DMS114 treated with DMSO at 0.1 percent for 48 hours (cell line): Measurements from ENCODE around the gene GBF1.
"Not testable (repeated sequence)": the region's sequence is repeated elsewhere in the genome, so short reads cannot be mapped to it uniquely, and the experiment has no call there.

Source experiments
- DNase-seq: peaks from one replicate; lab custom pipeline; 2025; ENCODE audit not compliant: unreplicated experiment; lab: John Stamatoyannopoulos, UW

The GBF1 gene

DNA sequence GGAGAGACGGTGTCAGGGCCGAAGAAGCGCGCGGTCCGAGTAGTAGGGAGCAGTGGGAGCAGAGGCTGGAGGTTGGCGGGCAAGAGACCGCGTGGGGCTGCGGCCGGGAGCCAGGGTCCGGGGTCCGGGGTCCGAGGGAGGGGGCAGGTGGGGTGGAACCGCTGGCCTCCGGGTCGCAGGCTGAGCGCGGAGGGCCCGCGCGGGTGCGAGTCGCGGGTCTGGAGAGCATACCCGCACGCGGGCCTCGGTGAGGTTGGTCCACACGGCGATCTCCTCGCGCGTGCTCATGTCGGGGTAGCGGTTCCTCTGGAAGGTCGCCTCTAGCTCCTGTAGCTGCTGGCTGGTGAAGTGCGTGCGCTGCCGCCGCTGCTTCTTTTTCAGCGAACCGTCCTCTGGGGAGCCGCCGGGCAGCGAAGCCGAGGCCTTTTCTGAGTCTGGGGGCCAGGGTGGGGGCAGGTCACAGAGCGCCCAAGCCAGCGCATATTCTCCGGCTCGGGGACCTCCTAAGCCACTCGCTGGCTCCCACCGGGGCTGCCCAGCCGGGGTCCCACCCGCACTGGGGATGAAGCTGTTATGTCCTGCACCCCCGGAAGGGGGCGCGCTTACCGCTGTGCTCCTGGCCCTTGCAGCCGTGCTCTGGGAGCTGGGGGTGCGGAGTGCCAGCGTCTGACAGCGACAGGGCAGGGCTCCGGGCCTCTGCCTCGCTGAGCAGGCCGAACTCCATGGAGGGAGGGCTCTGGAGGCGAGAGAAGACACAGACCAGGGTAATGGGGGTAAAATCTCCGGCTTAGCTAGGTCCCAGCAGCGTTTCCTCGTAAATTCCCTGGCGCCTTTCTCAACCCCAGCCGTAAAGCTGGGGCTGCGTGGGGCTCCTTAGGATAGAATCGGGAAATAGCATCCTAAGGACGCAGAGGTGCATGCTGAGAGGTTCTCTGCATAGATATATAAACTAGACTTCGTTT, 13.7 kb upstream of the GBF1 start:
- DNase-seq = no peak

DNA sequence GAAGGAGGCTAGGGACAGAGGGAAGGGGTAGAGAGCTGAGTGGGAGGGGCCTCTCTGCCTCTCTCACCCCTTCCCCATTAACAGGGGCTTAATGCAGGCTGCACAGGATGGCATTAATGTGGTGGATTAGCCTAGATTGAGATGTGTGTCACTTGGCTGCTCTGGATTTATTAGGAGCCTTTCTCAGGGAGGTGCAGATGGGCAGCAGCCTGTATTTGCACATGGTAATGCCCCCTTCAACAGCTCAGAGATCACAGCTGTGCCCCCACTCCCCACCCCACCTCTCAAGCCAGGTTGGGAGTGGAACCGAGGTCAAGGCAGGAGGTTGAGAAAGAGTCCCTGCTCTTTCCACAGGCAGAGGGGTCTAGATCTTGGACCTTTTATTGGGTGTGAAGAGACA, 11.3 kb upstream of the GBF1 start:
- DNase-seq = no peak

DNA sequence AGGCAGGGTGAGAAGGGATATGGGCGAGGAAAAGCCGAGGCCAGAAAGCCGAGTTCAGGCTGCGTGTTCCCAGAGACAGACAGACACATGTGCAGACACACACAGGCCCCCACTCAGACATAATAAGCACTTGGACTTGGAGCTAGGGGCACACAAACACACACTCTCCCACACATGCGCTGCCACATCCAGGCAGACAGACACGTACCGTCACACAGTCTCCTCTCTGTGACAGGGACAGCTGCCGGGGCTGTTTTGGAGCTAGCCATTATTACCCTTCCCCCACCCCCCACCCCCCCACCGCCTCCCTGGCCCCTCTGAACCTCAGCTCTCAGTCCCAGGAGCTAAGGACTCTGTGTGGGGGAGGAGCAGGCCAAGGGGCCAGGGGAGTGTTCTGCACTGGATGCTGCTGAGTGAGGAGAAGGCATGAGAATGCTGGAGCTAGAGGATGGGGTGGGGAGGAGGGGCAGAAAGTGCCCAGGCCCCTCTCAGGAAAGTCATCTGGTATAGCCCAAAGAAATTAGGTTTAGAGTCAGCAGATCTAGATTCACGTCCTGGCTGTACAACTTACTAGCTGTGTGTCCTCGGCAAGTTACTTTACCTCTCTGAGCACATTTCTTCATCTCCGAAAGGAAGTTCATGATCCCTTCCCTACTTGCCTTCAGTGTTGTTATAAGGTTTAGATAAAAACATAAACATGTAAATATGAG, 10.3 kb upstream of the GBF1 start:
- DNase-seq = no peak

DNA sequence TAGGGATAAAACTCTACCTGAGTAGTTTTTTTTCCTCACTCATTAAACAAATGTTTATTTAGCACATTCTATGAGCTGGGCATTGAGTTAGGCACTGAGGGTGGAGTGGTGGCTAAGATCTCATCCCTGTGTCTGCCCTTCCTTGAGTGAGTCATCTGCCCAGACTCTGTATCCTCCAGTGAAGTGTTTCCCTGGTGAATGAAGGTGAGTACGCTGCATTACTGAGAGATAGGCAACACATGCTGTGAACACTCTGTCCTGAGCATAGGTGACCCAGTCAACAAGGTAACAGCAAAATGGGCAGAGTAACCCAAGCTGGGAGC, 9.8 kb upstream of the GBF1 start:
- DNase-seq = no peak

DNA sequence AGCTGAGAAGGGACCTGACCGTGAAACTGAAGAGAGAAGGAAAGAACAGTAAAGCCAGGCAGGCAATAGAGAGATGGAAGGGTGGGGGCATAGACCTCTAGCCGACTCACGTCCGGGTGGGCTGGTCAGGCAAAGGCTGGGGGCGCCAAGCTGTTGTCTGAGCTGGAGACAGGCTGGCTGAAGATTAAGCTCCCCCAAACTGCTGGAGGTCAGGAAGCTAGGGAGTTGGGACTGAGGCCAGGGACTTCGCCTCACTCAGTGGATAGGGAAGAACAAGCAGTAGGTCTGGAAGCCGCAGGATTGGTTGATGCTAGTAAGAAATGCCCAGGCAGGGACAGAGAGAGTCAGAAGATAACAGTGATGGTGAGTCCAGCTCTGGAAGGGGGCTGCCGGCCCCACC, 9.3 kb upstream of the GBF1 start:
- DNase-seq = no peak

DNA sequence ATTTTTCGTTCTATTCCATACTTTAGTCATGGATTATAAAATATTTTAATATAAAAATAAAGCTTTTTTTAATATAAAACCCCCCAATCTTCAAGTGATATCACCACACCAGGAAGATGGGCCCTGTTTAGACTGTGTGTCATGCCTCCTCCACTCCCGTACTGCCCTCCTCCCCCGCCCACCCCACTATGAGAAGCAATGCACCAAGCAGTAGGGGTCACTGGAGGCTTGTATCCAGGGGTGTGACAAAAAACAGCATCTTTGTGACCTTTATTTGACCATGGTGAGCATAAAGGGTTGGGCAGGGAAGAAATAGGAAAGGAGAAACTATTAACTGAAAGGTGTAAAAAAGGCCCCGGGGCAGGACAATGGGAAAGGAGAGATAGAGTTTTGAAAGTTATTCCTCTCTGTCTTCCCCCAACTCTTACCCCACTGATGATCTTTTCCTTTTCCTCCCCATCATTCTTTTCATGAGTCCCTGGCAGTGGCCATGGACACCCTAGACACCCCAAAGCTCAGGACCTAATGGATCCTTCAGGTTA, 7.5 kb upstream of the GBF1 start:
- no peak for DNase-seq

DNA sequence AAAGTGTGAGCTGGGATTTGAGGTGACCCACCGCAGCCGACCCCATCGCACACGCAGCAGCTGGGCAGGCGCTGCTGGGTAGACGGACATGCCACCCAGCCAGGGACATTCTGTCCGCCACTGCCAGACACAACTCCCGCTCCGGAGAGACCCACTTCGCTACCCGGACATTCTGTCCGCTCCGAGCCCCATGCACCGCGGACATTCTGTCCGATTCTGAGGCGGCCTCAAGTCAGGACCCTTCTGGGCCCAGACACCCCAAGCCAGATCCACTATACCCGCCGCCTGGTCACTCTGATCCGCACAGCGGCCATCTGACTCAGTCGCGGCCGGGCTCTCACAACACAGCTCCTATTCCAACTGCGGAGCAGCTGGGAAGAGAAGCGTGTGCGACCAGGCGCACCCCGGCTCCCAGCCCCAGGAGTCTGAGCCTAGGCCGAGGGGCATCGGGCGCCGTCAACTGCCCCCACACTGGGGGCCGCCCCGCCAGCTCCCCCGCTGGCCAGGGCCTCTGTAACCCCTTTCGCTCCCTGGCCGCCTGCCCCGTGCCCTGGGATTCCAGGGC, 4.8 kb upstream of the GBF1 start:
- no peak for DNase-seq

DNA sequence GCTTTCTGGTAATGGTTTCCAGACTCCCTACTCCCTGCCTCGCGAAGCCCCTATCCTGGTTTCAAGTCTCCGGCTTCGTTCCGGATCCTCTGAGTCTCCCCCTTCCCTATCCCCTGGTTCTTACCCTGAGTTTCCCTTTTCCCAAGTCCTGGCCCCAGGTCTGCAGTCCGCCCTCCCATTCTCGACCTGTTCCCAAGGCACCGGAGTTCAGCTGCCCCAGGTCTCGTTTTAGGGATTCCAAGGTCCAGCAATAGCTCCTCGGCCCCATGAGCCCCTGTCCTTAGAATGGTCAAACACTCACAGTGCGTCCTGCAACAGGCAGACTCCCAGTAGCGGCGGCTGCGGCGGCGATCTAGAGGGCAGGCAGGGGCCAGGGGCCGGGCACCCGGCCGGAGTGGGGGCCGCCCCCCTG, 4.3 kb upstream of the GBF1 start:
- DNase-seq = no peak

DNA sequence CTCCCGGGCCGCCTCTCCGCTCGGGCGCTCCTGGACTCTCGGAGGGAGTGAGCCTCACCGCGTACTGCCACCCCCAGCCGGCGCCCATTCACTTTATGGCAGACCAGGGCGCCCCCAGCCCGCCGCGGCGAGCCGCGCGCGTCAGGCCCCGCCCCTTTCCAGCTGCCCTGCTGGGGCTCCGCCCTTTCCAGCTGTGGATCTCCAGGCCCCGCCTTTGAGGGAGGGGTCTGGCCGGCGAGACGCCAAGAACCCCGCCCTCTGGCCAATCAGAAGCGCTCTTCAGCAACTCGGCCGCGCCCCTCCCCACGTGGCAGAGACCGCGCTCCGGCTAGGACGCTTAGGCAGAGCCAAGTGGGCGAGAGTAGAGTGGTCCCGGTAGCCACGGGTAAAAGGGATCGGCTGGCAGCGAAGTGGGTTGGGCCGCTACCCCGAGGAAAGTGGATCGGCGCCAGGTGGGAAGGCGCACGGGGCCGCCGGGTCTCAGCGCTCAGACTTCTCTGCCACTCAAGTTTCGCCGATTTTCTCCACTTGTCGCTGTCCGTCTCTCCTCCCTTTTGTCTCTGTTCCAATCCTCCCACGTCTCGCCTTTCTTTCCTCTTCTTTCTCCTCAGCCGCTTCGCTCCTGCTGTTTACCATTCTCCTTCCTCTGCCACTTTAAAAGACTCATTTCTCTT, 3.8 kb upstream of the GBF1 start, which contains the start of gene PITX3:
Gene PITX3 (minus strand): TSS at position 69 of the 674 bp plus-strand sequence. CDS start 9,432 bp downstream, outside the sequence.
- DNase-seq = peak; percentile 84

DNA sequence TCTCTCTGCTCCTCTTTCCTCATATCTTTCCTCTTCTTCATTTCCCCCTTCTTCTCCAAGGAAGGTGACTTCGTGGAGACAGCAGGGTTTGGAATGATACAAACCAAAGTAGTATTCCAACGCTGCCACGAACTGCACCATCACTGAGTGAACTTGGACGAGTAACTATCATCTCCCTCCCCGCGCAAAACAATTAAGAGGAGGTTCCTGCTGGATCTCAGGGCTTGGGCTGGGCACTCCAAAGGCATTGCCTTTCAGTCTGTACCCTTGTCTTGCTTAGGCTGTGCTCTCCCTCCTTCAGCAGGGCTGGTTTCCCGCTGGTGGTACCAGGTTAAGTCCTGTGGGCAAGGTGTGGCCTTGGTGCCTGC, 3.2 kb upstream of the GBF1 start:
- DNase-seq = no peak

DNA sequence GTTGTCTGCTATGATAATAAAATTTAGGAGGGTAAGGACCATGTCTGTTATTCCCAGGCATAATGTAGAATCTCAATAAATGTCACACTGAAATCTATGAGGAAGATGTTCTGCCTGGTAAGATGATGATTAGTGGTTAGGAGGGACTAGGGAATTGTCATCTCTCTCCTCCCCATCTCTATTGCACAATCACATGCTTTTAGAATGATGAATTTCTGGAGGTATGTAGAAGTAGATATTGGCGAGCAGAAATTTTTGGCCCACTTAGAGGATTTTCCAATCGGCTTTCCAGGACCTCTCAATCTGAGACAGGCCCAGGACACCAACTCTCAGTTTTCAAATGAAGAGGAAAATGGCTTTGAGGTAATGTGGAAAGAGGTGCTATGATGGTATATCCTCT, 2.0 kb upstream of the GBF1 start:
- no peak for DNase-seq

DNA sequence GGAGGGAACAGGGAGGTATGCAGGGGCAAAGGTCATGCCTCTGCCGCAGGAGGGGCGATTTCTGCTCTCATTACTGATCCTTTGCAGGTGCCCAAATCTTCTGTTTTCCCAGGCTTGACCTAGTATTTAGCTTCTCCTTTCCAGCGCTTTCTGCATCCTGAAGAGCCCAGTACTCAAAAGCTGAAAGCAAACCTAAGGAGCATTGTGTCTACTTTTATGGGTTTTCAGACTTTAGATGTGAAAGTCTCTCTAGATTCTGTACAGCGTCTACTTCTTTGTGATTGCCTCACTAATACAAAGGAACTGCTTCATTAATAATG, 560 bp downstream of the GBF1 start:
- DNase-seq = no peak

DNA sequence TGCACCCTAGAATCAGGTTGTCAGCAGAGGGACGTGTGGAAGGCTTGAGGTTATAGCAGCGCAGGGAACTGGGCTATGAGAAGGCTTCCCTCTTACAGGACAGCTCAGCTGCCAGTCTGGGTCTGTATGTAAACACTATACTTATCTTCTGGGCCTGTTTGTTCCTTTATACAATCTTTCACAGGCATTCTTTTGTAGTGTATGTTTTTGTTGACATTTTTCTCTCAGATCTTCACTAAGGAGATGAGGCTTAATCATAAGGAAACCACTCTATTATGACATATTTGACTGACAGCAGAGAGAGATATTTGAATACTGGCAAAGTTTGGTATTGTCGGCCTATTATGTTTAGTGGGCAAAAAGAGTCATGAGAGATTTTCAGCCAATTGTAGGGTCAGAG, 929 bp downstream of the GBF1 start:
- DNase-seq = no peak

DNA sequence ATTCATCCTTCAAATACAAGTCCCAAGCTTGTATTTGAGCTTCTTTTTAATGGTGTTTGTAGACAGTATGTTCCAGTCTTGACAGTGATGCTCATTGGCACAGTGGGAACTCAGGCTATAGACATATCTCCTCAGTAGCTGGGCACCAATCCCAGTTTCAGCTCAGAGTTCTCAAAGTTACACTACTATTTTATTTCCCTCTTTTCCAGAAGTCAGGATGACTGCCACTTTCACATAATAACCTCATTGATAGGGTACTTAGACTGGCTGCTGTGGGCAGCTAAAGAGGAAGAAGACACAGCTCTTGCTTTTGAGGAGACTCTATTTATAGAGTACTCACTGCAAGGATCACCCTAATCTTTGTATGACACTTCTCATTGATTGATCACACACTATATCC, 2.4 kb downstream of the GBF1 start:
- no peak for DNase-seq

DNA sequence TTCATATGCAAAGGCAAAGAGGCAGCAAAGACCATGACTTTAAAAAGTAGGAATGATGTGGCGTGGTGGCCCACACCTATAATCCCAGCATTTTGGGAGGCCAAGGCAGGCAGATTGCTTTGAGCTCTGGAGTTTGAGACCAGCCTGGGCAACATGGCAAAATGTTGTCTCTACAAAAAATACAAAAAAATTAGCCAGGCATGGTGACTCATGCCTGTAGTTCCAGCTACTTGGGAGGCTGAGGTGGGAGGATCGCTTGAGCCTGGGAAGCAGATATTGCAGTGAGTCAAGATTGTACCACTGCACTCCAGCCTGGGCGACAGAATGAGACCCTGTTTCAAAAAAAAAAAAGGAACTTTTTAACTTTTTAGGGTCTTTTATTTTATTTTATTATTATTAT, 7.2 kb downstream of the GBF1 start:
- DNase-seq = not testable (repeated sequence)

DNA sequence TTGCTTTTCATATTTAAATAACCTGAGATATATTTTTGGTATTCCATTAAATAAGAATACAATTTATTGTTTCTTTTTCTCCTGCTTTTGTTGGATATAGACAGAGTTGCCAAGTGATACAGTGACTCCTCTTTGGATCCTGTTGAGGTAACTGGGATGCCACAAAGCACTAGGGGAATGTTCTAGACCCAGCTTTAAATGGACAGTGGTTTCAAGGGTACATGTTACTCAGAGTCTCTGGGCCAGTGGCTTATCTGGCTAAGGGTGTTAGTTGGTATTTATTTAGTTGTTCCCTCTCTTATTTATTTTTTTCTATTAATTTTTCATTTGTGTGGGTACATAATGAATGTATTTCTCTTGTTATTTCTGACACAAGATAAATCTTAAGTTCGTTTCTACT, 9.1 kb downstream of the GBF1 start:
- no peak for DNase-seq

DNA sequence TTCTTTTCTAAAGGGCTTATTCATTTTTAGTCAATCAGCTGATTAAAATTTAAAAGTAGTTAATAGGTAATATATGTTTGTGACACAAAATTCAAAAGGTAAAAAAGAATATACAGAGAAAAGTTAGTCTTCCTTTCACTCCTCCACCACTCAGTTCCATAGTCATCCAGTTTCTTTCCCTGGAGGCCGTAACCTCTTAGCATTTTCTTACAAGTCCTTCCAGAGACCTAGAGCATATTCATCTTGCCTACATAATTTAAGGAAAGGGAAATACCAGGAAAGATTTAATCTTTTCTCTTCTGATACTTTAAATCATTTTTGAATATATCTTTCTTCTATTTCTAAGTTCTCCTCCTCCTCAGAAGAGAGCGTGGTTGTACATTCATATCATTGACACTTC, 10.1 kb downstream of the GBF1 start:
- DNase-seq = no peak

DNA sequence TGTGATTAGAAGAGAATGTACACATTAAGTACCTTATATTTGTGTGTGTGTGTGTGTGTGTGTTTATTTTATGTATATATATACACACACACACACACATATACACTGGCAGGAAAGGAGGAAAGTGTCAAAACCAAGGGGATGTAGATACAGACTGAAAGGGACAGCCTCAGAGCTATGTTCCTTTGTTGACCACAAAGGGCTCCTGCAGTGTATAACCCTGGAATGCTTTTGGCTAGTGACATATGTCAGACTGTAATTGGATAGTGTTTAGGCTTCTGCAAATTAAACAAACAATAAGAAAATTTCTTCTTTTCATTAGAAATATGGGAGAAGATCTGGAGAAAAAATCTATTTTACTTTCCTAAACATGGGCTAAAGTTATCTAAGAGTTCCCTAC, 15.9 kb downstream of the GBF1 start:
- DNase-seq = no peak

DNA sequence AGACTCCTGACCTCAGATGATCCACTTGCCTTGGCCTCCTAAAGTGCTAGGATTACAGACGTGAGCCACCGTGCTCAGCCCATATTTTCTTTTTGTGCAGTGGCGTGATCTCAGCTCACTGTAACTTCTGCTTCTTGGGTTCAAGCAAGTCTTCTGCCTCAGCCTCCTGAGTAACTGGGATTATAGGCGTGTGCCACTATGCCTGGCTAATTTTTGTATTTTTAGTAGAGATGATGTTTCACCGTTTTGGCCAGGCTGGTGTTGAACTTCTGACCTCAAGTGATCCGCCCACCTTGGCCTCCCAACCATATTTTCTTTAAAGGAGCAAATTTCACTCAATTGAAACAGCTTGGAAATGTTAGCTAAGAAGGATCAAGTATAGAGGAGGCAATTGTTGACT, 16.5 kb downstream of the GBF1 start:
- DNase-seq = no peak

DNA sequence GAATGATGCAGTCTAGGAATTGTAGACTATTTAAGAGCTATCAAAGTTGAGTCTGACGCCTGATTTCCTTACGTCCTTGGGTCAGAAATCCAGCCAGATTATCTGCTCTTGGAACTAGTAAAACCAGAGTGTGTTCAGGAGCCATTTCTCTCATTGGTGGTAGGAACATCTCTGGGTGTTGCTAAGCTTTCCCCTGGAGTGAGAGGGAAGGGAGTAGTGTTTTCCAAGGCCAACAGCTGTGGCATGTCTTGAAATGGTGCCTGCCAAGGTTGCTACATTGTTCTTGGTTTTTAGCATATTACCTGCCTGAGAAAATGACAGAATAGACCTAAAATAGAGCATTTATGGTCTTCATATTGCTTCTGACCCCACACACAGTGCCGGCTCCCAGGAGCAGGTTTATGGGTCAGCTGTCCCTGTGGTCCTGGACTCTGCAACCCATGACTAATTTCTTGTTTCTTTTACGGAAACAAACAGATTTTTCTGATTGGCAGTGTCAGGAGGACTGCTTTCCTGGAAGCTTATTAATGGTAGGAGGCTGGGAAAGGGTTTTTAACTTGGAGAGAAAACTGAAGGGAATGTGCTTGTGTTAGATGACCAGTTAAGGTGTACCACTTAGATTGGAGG, 17.5 kb downstream of the GBF1 start:
- no peak for DNase-seq

DNA sequence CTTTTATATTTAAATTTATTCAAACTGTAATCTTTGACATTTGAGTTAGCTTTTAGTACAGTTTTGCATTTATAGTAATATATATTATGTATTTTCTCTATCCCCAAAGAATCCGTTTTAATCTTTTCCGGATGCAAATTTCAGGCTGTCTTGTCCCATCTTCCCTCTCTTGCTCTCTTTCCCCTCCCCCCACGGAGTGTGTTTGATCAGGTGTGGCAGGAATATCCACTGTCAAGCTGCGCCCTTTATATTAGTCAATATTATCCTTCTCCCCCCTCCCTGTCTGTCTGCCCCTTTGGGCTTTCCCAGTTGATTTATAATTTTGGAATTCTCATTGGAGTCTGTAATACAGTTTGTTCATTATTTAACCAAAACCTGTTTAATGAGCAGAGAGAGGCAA, 19.0 kb downstream of the GBF1 start:
- no peak for DNase-seq
